Placental pericyte (primary cell): Measurements from ENCODE around the gene RPL18A. TPM values are rescaled to one million over a fixed set of nuclear protein-coding genes. Genes with fewer than 3 reads are reported as not detected.

Experiments
- small RNA-seq: library from RNA; depleted of rRNA; stranded (forward); fragments of <200 nt; gene quantifications from one replicate; pipeline ENCODE3, GENCODE V24; 2012; ENCODE audit warnings: low replicate concordance
- total RNA-seq: library from RNA; depleted of rRNA; stranded (reverse); fragments of >200 nt; gene quantifications from 2 replicates; pipeline ENCODE4 v1.2.3, GENCODE V29; 2012

RPL18A gene
- 1,284 and 1,800 TPM in 2 replicates for total RNA-seq

DNA sequence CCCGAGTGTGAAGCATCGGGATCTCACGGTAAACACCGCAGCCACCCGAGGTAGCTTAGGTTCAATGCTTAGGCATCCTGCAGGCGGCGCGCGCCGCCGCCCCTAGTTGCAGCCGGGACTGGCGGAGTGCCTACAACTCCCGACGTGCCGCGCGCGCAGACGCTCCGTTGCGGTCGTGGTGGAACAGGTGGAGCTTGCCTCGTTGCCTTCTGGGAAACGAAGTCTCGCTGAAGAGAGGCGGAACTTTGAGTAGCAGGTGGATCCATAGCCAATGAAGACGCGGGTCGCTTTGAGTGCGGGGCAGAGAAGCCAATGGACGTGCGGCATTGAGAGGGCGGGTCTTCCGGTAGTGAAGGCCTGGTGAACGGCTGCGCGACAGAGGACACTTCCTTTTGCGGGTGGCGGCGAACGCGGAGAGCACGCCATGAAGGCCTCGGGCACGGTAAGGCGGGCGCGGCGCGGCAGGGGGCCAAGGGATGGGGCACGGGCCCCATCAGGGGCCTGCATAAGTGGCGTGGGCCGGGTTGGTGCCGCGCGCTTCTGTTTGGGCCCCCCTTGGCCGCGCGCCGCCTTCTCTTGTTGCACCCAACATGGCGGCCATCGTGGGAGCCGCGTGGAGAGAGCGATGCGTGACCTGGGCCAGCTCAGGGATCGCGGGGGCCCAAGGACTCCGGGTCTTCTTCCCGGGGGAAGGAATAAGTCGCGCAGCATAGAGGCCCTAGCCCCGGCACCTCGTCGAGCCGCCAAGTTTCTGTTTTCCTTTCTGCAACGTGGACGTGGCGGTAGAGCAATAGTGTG is at the start of gene RPL18A:
Gene RPL18A (plus strand): TSS at position 378 of the 798 bp plus-strand sequence. CDS start 47 bp downstream, at position 425.

GRCh38 chr19:17821190-17821589 is 38.5 kb upstream of the RPL18A start, which contains the start of gene INSL3:
Gene INSL3, minus strand, starts transcription at chr19:17821519. Its CDS starts 13 bp downstream, at chr19:17821506.

GRCh38 chr19:17847538-17848366 is 12.0 kb upstream of the RPL18A start, which contains the start of gene JAK3:
Gene JAK3, minus strand, starts transcription at chr19:17847982. Its CDS starts 3,565 bp downstream, at chr19:17844417.

DNA sequence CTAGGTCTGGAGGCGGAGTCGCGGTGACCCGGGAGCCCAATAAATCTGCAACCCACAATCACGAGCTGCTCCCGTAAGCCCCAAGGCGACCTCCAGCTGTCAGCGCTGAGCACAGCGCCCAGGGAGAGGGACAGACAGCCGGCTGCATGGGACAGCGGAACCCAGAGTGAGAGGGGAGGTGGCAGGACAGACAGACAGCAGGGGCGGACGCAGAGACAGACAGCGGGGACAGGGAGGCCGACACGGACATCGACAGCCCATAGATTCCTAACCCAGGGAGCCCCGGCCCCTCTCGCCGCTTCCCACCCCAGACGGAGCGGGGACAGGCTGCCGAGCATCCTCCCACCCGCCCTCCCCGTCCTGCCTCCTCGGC is 12.2 kb downstream of the RPL18A start, which contains the start of gene SLC5A5:
Gene SLC5A5 (plus strand): TSS at position 68 of the 373 bp plus-strand sequence. CDS start 375 bp downstream, outside the sequence.

Small RNA genes lying within 50 kb of the gene (small RNA-seq; reads per million reads assigned to genes)
- not detected for gene SNORA68

Other genes starting within 250 kb of the RPL18A start
- 0.44 and 1.3 TPM in 2 replicates for gene UNC13A, start 171.6 kb upstream of the RPL18A start, total RNA-seq
- 26.7 and 26.8 TPM in 2 replicates for gene MAP1S, start 140.4 kb upstream of the RPL18A start, total RNA-seq
- 0.72 and 1.3 TPM in 2 replicates for gene FCHO1, start 108.4 kb upstream of the RPL18A start, total RNA-seq
- gene B3GNT3, start 64.8 kb upstream of the RPL18A start, total RNA-seq = not detected in 2 replicates
- gene INSL3, start 38.4 kb upstream of the RPL18A start, total RNA-seq = not detected in 2 replicates
- gene JAK3, start 11.9 kb upstream of the RPL18A start, total RNA-seq = 3.9 and 4.8 TPM in 2 replicates
- not detected in 2 replicates for gene SLC5A5, start 12.0 kb downstream of the RPL18A start, total RNA-seq
- 27.5 and 35.2 TPM in 2 replicates for gene CCDC124, start 73.1 kb downstream of the RPL18A start, total RNA-seq
- gene KCNN1, start 107.2 kb downstream of the RPL18A start, total RNA-seq = not detected in 2 replicates
- 4.6 and 8.9 TPM in 2 replicates for gene ARRDC2, start 148.3 kb downstream of the RPL18A start, total RNA-seq
- gene IL12RB1, start 227.0 kb downstream of the RPL18A start, total RNA-seq = 0.43 and 0.88 TPM in 2 replicates
- 3.0 and 3.1 TPM in 2 replicates for gene MAST3, start 237.9 kb downstream of the RPL18A start, total RNA-seq